ENCODE data around the gene ALPK3. TPM values are rescaled to one million over a fixed set of nuclear protein-coding genes. Genes with fewer than 3 reads are reported as not detected.

Gene ALPK3
- total and polyA plus RNA-seq, 9 of the 15 experiments (the other 6 are each of a cell fraction or from before 2014, with no cell fraction given), result 0.04 to 1.0 (median 0.07) TPM; not detected in 2

DNA sequence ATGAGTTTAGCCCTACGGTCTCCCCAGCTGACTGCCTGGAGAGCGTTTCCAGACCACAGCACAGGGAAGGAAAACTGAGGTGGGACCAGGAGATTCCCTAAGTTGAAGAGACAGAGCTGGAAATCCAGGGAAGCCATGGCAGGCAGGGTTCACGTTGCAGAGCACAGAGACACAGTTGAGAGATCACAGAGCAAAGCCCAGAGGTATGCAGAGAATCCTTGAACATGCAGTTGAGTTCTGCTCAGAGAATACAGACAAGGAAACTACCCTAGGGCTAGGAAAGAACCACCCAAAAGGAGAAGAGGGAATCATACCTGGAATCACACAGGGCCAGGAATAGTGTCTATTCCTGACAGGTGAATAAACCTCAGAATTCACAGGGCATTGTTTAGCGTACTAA is 81.6 kb downstream of the ALPK3 start:
- intact Hi-C loops (cut with micrococcal nuclease) (no loop called here), in situ Hi-C loops (cut with MboI) (loop anchor here (25.0 kb wide), 1 partner anchor 311 kb away; no protein-coding TSS in a partner anchor)
- Histone ChIP-seq H3K79me2 (ENCODE audit: control insufficient read depth, insufficient read depth, low read length) (no peaks in the 10 kb centered on the region), H3K4me2 (ENCODE audit: insufficient read depth, low read length) (no peak overlapping the region), H3K9me1 (ENCODE audit: control insufficient read depth, insufficient read depth, low read length) (no peaks in the 10 kb centered on the region), H2AFZ (ENCODE audit: low read depth, low read length) (no peak overlapping the region), H4K20me1 (replicated peaks; ENCODE audit: control insufficient read depth, insufficient read depth, low read length) (no peaks in the 10 kb centered on the region), H3K4me3 (no peak overlapping the region), H3K4me1 (replicated peaks in 1 of 2; ENCODE audit: control insufficient read depth in 2 of 2, insufficient read depth in 2 of 2, low read length in 2 of 2) (no peaks in the 10 kb centered on the region), H3K9me3 (replicated peaks; ENCODE audit: control insufficient read depth, insufficient read depth, low read depth, low read length) (peaks cover 6% of the 10 kb centered on the region), H3K9ac (ENCODE audit: insufficient read depth in 1 of 2, low read depth in 2 of 2, low read length in 2 of 2) (no peak overlapping the region), H3K27ac (ENCODE audit: extremely low read depth, low read depth, low read length) (no peak overlapping the region), H3K27me3 (ENCODE audit: control insufficient read depth in 2 of 2, insufficient read depth in 2 of 2, low read length in 2 of 2) (peaks cover 15 to 25% of the 10 kb centered on the region in 2 experiments; a peak in 3 of 5 replicates), H3K36me3 (ENCODE audit: control insufficient read depth, insufficient read depth, low read length) (no peaks in the 10 kb centered on the region)
- WGBS (ENCODE audit: insufficient coverage, low coverage, missing lambda C conversion rate), result 0% methylated on average over 4 of the region's 4 CpGs
- ChIA-PET POLR2A (interaction anchor here (0.8 to 0.9 kb wide), 2 partner anchors 16 to 31 kb away, joined by 3 to 4 read pairs; no protein-coding TSS in a partner anchor), CTCF (ENCODE audit: low intra/inter-chr PET ratio) (no interaction called here)
- no peak for DNase-seq (ENCODE audit: extremely low read depth in 1 of 4, low spot score in 3 of 4)
- no peak for ATAC-seq
- no peak for TF ChIP-seq ZNF133 (CRISPR knock-in tag; IDR thresholded peaks at IDR 0.05)
- no peak for TF ChIP-seq SRSF3 (IDR thresholded peaks at IDR 0.05; ENCODE audit: insufficient read depth, low read length)
- TF ChIP-seq SUPT5H (IDR thresholded peaks at IDR 0.05), result no peak
- TF ChIP-seq WHSC1 (IDR thresholded peaks at IDR 0.05; ENCODE audit: low read length), result no peak
- TF ChIP-seq ZNF584 (CRISPR knock-in tag; IDR thresholded peaks at IDR 0.05; ENCODE audit: low read depth), result no peak
- no peak for TF ChIP-seq TGIF2 (CRISPR knock-in tag; IDR thresholded peaks at IDR 0.05)
- TF ChIP-seq CEBPG (CRISPR knock-in tag; IDR thresholded peaks at IDR 0.05), result no peak
- no peak for TF ChIP-seq CEBPG (tag; conservative IDR thresholded peaks at IDR 0.05 in 1 of 2, IDR thresholded peaks at IDR 0.05 in 1 of 2)
- TF ChIP-seq ZNF174 (CRISPR knock-in tag; IDR thresholded peaks at IDR 0.05), result no peak
- no peak for TF ChIP-seq CCNT2 (IDR thresholded peaks at IDR 0.05; ENCODE audit: borderline replicate concordance, extremely low read depth, insufficient read length, low read depth, low read length)
- no peak for TF ChIP-seq HIVEP1 (CRISPR knock-in tag; IDR thresholded peaks at IDR 0.05)
- no peak for TF ChIP-seq CEBPZ (IDR thresholded peaks at IDR 0.05; ENCODE audit: borderline replicate concordance, low read depth, low read length)
- FAIRE-seq, result no peak
- BruUV-seq (replicated peaks), result no TSS peak

Data from K562 (cell line).